ENCODE measurements around the gene RAB28. TPM values are rescaled to one million over a fixed set of nuclear protein-coding genes. Genes with fewer than 3 reads are reported as not detected.

Gene RAB28
- total RNA-seq, 1 experiment from 2014 or later = 19.8 TPM

DNA sequence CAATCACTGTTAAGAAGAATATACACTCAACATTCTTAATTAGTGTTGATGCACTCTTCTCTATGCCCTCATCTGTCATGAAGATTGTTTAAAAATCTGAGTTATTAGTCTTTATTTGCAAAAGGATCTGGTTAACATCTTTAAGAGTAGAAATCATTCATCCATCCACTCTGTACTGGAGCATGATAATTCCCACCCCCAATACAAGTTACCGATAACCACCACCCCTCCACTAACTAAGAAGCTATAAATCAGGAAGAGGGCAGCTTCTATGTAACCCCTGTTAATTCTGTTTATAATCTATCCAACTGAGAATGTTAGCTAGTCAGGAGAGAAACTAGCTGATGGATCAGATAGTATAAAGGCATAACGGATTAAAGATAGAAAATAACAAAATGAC lies 34.5 kb downstream of the RAB28 start:
- Histone ChIP-seq H3K23ac (ENCODE audit: insufficient read length, low read depth, low read length) (no peak overlapping the region), H3K14ac (ENCODE audit: insufficient read depth, low read length) (no peak overlapping the region), H4K8ac (replicated peaks; ENCODE audit: insufficient read length, low read depth, low read length) (no peak overlapping the region), H3K4me2 (ENCODE audit: insufficient read depth, insufficient read length, low read length) (no peak overlapping the region), H3K27ac (ENCODE audit: insufficient read length, low read depth, low read length) (no peak overlapping the region), H3K56ac (ENCODE audit: insufficient read length, low read depth, low read length) (no peak overlapping the region), H3K4ac (ENCODE audit: low read depth, low read length) (no peak overlapping the region), H3K79me1 (ENCODE audit: insufficient read depth, low read depth, low read length, poor library complexity, severe bottlenecking) (no peaks in the 10 kb centered on the region), H2BK20ac (ENCODE audit: low read depth, low read length, poor library complexity, severe bottlenecking) (no peak overlapping the region), H3K9ac (ENCODE audit: extremely low read depth, insufficient read length, low read length) (no peak overlapping the region), H4K5ac (ENCODE audit: insufficient read length, low read depth, low read length) (no peak overlapping the region), H2BK12ac (ENCODE audit: insufficient read length, low read depth, low read length) (no peak overlapping the region), H3K27me3 (ENCODE audit: insufficient read depth, low read length) (no peaks in the 10 kb centered on the region), H2BK5ac (ENCODE audit: insufficient read length, low read length) (no peak overlapping the region), H3T11ph (ENCODE audit: low read length) (no peak overlapping the region), H3K9me3 (ENCODE audit: control insufficient read depth, low read depth, low read length) (no peaks in the 10 kb centered on the region), H3K18ac (ENCODE audit: insufficient read length, low read depth, low read length) (no peak overlapping the region), H3K23me2 (ENCODE audit: insufficient read length, low read depth, low read length, poor library complexity, severe bottlenecking) (peaks cover 13% of the 10 kb centered on the region), H4K91ac (ENCODE audit: insufficient read length, low read depth, low read length) (no peak overlapping the region), H3K4me1 (ENCODE audit: insufficient read depth, low read length) (peaks cover 3% of the 10 kb centered on the region; the same call in 1 of the 2 replicates), H2BK120ac (ENCODE audit: low read depth, low read length, poor library complexity, severe bottlenecking) (no peak overlapping the region), H2AFZ (ENCODE audit: low read length) (no peak overlapping the region), H2BK15ac (ENCODE audit: low read depth, low read length) (no peak overlapping the region), H2AK5ac (ENCODE audit: insufficient read length, low read length) (no peak overlapping the region), H3K79me2 (ENCODE audit: insufficient read depth, low read length) (no peaks in the 10 kb centered on the region), H4K20me1 (ENCODE audit: control insufficient read depth, insufficient read depth, insufficient read length) (no peaks in the 10 kb centered on the region)
- Mint-ChIP-seq H3K9me3 (no peaks in the 10 kb centered on the region; a peak in 1 of 5 replicates), H3K27me3 (ENCODE audit: low read depth) (no peaks in the 10 kb centered on the region), H3K4me1 (peaks cover 23% of the 10 kb centered on the region in 2 experiments), H3K27ac (no peak overlapping the region), H3K36me3 (ENCODE audit: insufficient read depth in 1 of 3, low read depth in 3 of 3) (peaks cover 6 to 12% (median 10%) of the 10 kb centered on the region in 3 experiments), H3K4me3 (no peak overlapping the region)
- no peak for DNase-seq
- TF ChIP-seq, protein P1, sequence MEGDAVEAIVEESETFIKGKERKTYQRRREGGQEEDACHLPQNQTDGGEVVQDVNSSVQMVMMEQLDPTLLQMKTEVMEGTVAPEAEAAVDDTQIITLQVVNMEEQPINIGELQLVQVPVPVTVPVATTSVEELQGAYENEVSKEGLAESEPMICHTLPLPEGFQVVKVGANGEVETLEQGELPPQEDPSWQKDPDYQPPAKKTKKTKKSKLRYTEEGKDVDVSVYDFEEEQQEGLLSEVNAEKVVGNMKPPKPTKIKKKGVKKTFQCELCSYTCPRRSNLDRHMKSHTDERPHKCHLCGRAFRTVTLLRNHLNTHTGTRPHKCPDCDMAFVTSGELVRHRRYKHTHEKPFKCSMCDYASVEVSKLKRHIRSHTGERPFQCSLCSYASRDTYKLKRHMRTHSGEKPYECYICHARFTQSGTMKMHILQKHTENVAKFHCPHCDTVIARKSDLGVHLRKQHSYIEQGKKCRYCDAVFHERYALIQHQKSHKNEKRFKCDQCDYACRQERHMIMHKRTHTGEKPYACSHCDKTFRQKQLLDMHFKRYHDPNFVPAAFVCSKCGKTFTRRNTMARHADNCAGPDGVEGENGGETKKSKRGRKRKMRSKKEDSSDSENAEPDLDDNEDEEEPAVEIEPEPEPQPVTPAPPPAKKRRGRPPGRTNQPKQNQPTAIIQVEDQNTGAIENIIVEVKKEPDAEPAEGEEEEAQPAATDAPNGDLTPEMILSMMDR (conservative IDR thresholded peaks at IDR 0.05) = no peak
- WGBS (ENCODE audit: extremely low coverage, insufficient read length, low lambda C conversion rate) = no CpG with 5 or more reads among the region's 2 CpGs
